ENCODE measurements around the gene MYO15B.
"Not testable (repeated sequence)": the region's sequence is repeated elsewhere in the genome, so short reads cannot be mapped to it uniquely, and the experiment has no call there.

MYO15B gene

GRCh38 chr17:75624714-75625345, 37.2 kb downstream of the MYO15B start:
- no peak for DNase-seq (ENCODE audit: low read depth)

- DNase-seq (ENCODE audit: low read depth), result no peak
Observed at GRCh38 chr17:75625813-75626486, 38.4 kb downstream of the MYO15B start.

- DNase-seq (ENCODE audit: low read depth), result no peak
Observed at GRCh38 chr17:75626496-75627038, 39.0 kb downstream of the MYO15B start.

DNA sequence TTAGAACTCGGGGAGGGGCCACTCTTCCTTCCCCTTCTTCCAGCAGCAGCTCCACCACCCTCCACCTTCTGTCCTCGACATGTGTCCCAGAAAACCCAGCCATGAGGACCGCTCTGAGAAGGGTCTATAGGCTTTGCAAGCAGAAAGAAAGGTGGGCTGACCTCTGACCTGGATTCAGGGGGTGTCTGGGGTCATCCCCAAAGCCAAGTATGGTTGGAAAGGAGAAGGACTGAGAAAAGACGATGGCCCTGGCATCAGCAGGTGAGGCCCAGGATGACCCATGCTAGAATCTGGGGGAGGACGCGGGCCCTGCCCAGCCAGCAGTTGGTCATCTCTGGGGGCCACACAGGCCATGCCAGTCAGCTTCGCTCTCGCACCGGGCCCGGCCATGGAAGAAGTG, 39.5 kb downstream of the MYO15B start:
- DNase-seq (ENCODE audit: low read depth), result no peak

- DNase-seq (ENCODE audit: low read depth), result no peak
Observed at GRCh38 chr17:75628425-75628824, 40.8 kb downstream of the MYO15B start.

GRCh38 chr17:75629157-75629556, 41.6 kb downstream of the MYO15B start:
- no peak for DNase-seq (ENCODE audit: low read depth)

DNA sequence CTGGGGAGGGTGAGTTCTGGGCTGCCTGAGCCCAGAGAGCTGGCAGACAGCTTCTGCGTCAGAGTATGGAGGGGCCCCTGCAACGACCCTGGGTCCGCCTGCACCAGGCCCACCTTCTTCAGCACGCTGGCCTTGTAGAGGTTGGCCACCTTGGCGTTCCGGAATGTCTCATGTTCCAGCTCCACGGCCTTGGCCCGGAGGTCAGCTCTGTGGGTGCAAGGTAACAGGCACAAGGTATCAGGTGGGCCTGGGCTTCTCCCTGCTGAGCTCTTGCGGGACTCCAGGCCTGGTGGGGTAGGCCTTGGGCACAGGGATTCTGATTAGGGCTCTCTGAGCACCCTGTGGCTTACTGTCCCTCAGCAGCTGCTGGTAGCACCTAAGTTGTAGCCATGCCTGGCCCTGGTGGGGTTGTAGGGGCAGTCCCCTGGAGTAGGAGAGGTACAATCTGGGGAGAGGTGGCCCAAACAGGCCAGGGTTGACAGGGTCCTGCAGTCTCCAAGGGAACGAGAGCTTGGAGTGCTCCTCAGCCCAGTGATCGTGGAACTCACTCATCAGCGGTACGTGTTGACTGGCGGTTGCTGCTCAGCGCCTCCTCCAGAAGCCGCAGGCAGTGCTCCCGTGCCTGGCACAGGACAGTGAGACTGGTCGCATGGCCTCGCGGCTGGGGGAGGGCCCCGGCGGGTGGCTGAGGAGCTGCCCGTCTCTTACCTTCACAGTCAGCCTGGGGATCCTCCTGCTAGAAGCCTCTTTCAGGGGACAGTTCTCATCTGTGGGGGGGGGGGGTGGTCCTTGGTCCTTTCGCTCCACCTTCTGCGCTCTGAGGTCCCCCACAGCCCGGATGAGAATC, 42.7 kb downstream of the MYO15B start:
- DNase-seq (ENCODE audit: low read depth), result no peak

DNA sequence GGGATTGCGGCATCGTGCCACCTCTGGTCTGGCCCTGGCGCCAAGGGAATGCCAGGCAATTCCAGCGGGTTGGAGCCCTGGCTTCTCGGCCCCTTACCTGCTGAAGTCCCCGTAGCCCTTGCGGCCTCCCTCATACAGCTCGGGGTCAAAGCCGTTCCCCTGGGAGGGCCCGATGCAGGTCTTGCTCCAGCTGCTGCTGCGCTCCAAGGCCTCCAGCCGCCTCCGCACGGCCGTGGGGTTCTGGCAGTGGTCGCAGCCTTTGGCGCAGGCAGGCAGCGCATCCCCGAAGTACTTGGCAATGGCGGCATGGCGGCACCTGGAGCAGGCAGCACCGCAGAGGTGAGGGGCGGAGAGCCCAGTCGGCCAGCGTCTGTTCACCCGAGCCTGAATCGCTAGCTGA, 43.8 kb downstream of the MYO15B start:
- no peak for DNase-seq (ENCODE audit: low read depth)

GRCh38 chr17:75632428-75632827, 44.8 kb downstream of the MYO15B start:
- DNase-seq (ENCODE audit: low read depth), result no peak

DNA sequence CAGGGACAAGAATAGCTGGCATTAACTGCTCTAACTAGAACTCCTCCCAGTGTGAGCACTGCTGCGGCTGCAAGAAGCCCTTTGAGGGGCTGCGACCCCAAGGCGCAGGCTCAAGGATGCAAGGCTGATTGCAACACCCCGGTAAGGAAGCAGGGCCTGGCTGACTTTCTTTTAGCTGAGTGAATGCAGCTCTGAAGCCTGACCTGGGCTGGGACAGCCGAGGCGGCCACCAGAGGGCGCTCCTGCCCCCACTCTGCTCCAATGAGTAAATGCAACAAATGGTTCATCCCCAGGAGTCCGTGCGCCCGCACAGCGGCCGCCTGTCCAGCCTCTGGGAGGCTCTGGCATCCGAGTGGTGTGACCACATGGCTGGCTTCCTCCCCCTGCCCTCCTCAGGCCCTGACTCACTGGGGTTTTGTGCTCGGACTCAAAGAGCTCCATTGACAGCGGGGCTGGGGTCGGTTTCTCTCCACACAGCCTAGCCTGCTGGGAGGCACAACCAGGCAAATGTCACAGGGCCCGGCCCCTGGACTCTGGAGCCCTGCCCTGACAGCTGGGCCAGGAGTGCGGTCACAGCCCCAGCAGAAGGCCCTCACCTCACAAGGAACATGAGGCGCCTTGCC, 45.4 kb downstream of the MYO15B start, which contains the start of gene SMIM5:
Gene SMIM5, plus strand, starts transcription at position 572 of the 623 bp plus-strand sequence. CDS start 6,768 bp downstream, outside the sequence.
- DNase-seq (ENCODE audit: low read depth), result peak; percentile 56

GRCh38 chr17:75633486-75634375, 46.1 kb downstream of the MYO15B start:
- peak; percentile 70 for DNase-seq (ENCODE audit: low read depth)

GRCh38 chr17:75634376-75634740, 46.8 kb downstream of the MYO15B start:
- no peak for DNase-seq (ENCODE audit: low read depth)

DNA sequence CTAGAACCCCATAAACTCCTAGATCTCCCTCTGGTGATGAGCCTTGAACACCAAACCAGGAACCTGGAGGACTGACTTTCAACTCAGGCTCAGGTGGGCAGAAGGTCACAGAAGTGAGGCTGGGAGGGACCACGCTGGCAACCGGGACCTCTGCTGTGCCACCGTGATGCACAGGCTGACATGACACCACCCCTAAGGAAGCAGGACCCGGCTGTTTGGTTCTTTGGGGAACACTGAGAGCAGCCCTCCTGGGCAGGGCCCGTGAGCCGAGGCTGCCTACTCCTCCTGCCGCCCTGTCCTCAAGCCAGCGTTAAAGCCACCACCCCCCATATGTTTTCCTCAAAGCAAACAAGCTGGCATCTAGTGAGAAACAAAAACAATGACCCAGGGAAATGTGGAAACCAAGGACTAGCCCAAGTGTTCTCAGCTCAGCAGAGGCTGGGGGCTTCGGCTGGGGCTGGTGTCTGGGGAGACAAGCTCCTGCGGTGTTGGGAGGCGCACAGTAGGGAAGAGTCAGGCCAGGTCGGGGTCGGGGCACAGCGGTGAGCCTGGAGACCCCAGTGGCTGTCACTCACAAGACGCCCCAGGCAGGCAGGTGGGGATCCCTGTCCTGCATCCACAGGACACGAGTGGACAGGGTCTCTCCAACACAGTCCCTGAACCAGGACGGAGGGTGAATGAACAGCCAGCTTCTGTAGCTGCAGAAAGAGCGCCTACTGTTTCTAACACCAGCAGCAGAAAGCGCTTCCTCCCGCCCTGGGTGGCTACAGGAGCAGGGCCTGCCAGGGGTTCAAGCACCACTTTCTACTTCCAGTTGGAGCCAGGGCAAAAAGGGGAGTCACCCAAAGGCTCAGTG, 47.4 kb downstream of the MYO15B start:
- no peak for DNase-seq (ENCODE audit: low read depth)

GRCh38 chr17:75635610-75636202, 48.1 kb downstream of the MYO15B start:
- no peak for DNase-seq (ENCODE audit: low read depth)

GRCh38 chr17:75636381-75637142, 49.0 kb downstream of the MYO15B start:
- no peak for DNase-seq (ENCODE audit: low read depth)

DNA sequence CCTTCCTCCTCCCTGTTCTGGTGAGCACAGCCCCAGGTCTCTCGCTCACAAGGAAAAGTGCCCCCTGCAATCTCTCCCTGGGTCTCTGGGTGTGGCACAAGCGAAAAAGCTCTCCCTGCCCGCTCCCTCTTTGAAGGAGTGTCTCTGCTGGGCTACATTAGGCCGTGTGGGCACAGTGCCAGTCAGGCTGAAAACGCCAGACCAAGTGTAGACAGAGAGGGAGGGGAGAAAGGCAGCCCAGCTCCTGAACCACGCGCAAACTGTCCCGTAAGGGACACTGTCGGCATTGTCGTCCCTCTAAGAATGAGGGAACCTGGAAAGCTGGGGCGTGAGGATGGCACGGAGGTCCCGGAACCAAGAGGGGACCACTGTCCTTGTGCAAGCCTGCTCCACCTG, 49.5 kb downstream of the MYO15B start:
- no peak for DNase-seq (ENCODE audit: low read depth)

DNA sequence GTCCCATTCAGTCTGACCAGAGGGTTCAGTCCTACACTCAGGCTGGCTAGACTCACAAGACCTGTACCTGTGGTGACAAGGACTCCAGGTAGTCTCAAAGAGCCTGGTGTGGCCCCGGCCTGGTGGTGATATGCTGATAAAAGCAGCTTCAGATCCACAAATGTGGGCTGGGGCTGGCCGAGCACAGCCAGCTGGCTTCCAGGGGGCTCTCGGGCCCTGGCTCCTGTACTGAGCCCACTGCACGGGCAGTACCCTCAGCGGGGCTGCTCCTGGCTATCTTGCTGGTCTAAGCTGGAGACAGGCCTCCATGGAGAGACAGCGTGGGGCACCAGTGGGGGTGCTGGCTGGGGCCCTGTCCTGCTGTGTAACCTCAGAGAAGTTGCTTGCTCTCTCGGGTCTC, 50.0 kb downstream of the MYO15B start:
- DNase-seq (ENCODE audit: low read depth), result no peak

DNA sequence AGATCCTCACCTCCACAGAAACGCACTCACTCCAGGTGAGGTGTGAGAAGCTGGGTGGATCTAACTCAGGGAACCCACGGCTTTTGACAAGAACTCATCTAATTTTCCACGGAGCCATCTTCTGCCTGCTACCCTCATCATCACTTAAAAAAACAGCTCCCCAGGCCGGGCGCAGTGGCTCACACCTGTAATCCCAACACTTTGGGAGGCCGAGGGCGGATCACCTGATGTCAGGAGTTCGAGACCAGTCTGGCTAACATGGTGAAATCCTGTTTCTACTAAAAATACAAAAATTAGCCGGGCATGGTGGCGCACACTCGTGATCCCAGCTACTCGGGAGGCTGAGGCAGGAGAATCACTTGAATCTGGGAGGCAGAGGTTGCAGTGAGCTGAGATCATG, 50.4 kb downstream of the MYO15B start:
- not testable (repeated sequence) for DNase-seq (ENCODE audit: low read depth)

DNA sequence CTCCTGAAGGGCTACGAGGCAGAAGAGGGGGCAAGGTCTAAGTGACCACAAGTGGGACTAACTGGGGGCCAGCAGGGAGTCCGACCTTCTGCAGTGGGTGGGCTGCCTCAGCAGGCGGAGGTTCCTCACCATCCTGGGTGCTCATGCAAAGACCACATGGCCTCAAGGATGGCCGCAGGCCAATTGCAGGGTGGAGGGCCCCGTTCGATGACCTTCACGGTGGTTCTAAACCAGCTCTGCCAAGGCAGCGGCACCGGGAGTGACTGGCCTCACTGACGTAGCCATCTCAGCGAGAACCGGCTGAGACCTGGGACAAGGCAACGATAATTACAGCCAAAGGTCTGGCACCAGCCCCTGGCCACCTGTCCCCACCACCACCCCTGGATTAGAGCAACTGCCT, 51.3 kb downstream of the MYO15B start:
- no peak for DNase-seq (ENCODE audit: low read depth)
